ENCODE measurements around the gene NFE2L2.
"Not testable (repeated sequence)": the region's sequence is repeated elsewhere in the genome, so short reads cannot be mapped to it uniquely, and the experiment has no call there.

The NFE2L2 gene

GRCh38 chr2:177279847-177280246 is 15.3 kb upstream of the NFE2L2 start:
- no peak for DNase-seq

- no peak for DNase-seq
Observed at GRCh38 chr2:177275743-177276055, 11.2 kb upstream of the NFE2L2 start.

- no peak for DNase-seq
Observed at GRCh38 chr2:177275040-177275742, 10.7 kb upstream of the NFE2L2 start.

- DNase-seq: no peak
Observed at GRCh38 chr2:177273408-177273807, 8.9 kb upstream of the NFE2L2 start.

- no peak for DNase-seq
Observed at GRCh38 chr2:177272765-177273164, 8.2 kb upstream of the NFE2L2 start.

GRCh38 chr2:177271981-177272666 is 7.6 kb upstream of the NFE2L2 start:
- no peak for DNase-seq

- no peak for DNase-seq
Observed at GRCh38 chr2:177270531-177270930, 6.0 kb upstream of the NFE2L2 start.

- no peak for DNase-seq
Observed at GRCh38 chr2:177268901-177269300, 4.4 kb upstream of the NFE2L2 start.

- peak; percentile 73 for DNase-seq
Observed at GRCh38 chr2:177268187-177268871, 3.8 kb upstream of the NFE2L2 start.

GRCh38 chr2:177266955-177267354 is 2.4 kb upstream of the NFE2L2 start:
- DNase-seq: not testable (repeated sequence)

GRCh38 chr2:177265824-177266817 is 1.6 kb upstream of the NFE2L2 start:
- peak; percentile 57 for DNase-seq

- peak; percentile 68 for DNase-seq
Observed at GRCh38 chr2:177264209-177264692, 276 bp downstream of the NFE2L2 start.

- DNase-seq: peak; percentile 98
Observed at GRCh38 chr2:177263451-177264208, 897 bp downstream of the NFE2L2 start.

- DNase-seq: no peak
Observed at GRCh38 chr2:177262958-177263450, 1.5 kb downstream of the NFE2L2 start.

- DNase-seq: no peak
Observed at GRCh38 chr2:177262092-177262491, 2.4 kb downstream of the NFE2L2 start.

GRCh38 chr2:177261116-177262060 is 3.1 kb downstream of the NFE2L2 start:
- no peak for DNase-seq

GRCh38 chr2:177260379-177260778 is 4.1 kb downstream of the NFE2L2 start:
- DNase-seq: no peak

GRCh38 chr2:177258059-177258458 is 6.5 kb downstream of the NFE2L2 start:
- no peak for DNase-seq

GRCh38 chr2:177257471-177257870 is 7.1 kb downstream of the NFE2L2 start:
- no peak for DNase-seq

GRCh38 chr2:177256695-177257094 is 7.8 kb downstream of the NFE2L2 start:
- DNase-seq: no peak

GRCh38 chr2:177256026-177256425 is 8.5 kb downstream of the NFE2L2 start:
- no peak for DNase-seq
